Mesenteric fat pad (tissue), 1 donor: ENCODE measurements around the gene SLC43A3. TPM values are rescaled to one million over a fixed set of nuclear protein-coding genes. Genes with fewer than 3 reads are reported as not detected.

ENCODE experiments used
- DNase-seq: peaks from one replicate; pipeline ENCODE4 v3.0.0-alpha.2; 2020; ENCODE audit warnings: low spot score
- long read RNA-seq: library from polyadenylated mRNA; unstranded; transcript quantifications from one replicate; pipeline ENCODE4 v2.0.0, GENCODE V29; 2020
- total RNA-seq: library from RNA; stranded (reverse); fragmentation: NEBNext Ultra II Directional; extraction: Animal tissue kit (Norgen Biotek cat#: 25700); gene quantifications from one replicate; pipeline ENCODE4 v1.2.1, GENCODE V29; 2021
- donor health status: DM: yes; HTN: yes; CAD: no.

The SLC43A3 gene
- total RNA-seq: 95.1 TPM
- long read RNA-seq, transcript SLC43A3-203 (14 exons, 2,617 nt): major isoform, 129 of 325 reads
- long read RNA-seq, transcript SLC43A3-214 (13 exons, 2,207 nt): minor isoform, 11 of 325 reads
- long read RNA-seq, partial matches to known transcripts: 75 of 325 reads
- long read RNA-seq, other reads (novel, unspliced or antisense): 105 of 325 reads

GRCh38 chr11:57426929-57427726, at the start of gene SLC43A3:
SLC43A3 (minus strand) TSS chr11:57427121; CDS start chr11:57426172, 949 bp downstream.
- no peak for DNase-seq

- no peak for DNase-seq
Measured at GRCh38 chr11:57476047-57476756, 49.3 kb upstream of the SLC43A3 start.

DNA sequence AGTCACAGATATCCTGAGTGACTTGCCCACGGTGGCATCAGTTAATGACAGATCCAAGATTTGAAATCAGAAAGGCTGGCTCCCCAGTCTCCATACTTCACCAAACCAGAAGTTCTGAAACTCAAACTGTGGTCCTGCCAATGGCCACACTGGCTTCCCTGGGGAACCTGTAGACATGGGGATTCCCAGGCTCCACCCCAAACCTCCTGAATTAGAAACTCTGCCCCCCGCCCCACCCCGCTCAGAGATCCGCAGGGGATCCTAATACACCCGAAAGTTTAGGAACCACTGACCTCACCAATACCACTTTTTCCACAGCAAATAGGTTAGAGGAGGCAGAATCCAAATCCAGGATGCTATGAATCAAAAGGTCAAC, 48.7 kb upstream of the SLC43A3 start:
- no peak for DNase-seq

GRCh38 chr11:57475191-57475590, 48.3 kb upstream of the SLC43A3 start:
- DNase-seq: no peak

- no peak for DNase-seq
Measured at GRCh38 chr11:57474803-57475115, 47.8 kb upstream of the SLC43A3 start.

DNA sequence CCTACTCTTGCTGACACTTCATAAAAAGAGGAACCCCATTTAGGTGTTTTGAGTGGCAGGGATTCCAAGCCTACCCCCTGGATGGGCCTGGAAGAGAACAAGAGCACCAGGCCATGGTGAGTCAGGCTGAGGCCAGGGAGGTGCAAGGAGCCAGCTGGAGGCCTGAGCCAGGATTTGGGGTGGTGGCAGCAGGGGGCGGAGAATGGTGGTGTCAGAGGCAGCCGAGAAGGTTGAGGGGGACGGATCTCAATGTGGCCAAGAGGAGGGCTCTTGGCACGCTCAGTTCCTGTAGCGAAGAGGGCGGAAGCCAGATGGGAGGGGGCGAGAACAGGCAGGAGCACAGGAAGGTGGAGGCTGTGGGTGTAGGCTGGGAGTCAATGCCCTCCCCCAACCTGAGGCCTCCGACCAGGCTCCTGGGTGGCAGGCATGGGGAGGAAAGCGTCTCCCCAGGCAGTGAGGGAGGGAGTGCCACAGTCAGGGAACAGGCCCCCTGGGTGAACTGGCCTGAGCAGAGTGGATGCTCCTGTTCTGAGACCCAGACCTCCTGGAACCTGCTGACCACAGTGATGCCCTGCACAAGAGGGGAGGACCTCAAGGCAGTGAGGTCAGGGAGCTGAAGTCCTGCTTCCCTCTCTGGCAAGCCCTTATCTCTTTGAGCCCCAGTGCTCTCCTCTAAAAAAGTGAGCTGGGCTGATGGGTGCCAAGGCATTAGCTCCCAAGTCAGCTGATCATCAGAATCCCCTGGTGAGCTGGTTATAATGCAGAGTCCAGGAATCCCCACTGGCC, 47.3 kb upstream of the SLC43A3 start:
- DNase-seq: no peak

GRCh38 chr11:57473285-57473841, 46.4 kb upstream of the SLC43A3 start:
- no peak for DNase-seq

DNA sequence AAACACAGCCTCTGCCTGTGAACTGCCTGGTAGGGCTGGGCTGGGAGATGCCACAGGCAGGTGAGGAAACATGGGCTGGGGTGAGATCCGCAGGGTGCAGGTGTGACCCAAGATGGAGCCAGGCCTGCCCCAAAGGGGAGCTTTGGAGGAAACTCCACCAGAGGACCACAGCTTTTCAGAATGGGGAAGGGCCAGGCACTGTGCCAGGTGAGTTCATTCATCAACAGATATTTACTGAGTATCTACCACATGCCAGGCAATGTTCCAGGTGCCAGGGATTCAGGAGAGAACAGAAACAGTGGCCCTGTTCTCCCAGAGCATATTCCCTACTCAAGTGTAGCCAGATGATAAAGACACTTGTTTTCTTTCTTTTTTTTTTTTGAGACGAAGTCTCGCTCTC, 44.6 kb upstream of the SLC43A3 start:
- no peak for DNase-seq

DNA sequence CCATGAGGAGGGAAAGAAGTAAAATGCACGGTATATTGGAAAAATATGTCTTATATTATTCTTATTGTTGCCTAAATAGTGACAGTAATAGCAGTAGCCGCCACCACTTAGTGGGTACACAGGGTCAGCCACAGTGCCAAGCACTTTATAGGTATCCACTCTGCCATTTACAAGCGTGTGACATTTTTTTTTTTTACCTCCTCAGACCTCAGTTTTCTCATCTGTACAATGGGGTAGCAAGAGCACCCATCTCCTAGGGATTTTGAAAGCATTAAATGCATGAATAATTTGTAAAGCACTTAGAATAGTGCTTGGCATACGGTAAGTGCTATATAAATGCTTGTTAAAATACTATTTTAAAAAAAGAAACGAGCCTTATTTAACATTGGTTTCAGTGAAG, 42.3 kb upstream of the SLC43A3 start:
- DNase-seq: no peak

DNA sequence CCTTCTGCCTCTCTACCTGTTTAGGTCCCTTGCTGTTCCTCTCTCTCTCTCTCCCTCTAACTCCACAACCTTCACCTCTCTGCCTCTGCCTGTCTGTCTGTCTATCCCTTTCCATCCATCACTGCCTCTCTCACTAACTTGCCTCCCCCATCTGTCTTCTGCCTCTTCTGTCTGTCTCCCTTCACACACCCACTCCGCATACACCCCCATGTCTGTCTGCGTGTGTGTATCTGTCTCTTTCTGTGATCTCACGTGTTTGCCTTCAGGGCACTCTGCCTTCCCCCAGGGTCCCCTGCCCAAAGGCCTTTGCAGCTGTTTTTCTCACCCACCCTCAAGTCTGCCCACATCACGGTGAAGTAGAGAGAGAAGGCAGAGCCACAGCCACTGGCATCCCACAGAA, 41.4 kb upstream of the SLC43A3 start:
- DNase-seq: no peak

DNA sequence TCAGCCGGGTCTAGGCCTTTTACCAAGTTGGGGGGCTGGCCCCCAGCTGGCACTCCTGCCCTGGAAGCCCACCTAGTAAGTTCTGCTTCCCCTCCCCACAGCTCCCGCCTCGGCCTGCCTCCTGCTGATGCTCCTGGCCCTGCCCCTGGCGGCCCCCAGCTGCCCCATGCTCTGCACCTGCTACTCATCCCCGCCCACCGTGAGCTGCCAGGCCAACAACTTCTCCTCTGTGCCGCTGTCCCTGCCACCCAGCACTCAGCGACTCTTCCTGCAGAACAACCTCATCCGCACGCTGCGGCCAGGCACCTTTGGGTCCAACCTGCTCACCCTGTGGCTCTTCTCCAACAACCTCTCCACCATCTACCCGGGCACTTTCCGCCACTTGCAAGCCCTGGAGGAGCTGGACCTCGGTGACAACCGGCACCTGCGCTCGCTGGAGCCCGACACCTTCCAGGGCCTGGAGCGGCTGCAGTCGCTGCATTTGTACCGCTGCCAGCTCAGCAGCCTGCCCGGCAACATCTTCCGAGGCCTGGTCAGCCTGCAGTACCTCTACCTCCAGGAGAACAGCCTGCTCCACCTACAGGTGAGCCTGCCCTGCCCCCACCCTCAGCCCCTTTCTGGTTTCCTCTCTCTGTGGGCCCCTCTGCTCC, 40.7 kb upstream of the SLC43A3 start:
- no peak for DNase-seq

- DNase-seq: no peak
Measured at GRCh38 chr11:57466680-57467079, 39.8 kb upstream of the SLC43A3 start.

DNA sequence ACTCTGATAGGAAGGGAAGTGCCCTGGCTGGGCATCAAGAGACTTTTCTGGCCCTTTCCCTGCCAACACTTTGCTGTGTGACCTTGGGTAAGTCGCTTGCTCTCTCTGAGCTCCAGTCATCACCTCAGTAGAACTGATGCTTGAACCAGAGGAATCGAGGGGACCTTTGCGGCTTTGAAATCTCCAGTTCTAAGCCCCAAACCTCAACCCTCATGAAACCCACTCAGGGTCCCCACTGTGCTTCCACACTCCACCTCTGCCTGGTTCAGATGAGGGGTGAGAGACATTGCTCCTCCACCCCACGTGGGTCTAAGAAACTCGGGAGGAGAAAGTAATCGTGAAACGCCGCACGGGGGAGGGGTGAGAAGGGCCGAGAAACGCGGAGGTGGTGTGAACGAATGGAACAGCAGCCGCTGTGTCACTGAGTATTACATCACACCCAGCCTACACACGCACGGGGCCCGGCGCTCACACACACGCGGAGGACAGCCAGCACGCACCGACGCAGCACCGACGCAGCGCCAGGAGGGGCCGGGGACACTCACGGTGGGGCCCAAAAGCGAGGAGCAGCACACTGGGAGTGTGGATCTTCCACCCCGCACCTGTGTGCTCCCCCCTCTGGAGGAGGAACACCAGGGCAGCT, 37.7 kb upstream of the SLC43A3 start:
- no peak for DNase-seq

GRCh38 chr11:57463671-57464538, 37.0 kb upstream of the SLC43A3 start:
- DNase-seq: no peak

- no peak for DNase-seq
Measured at GRCh38 chr11:57462597-57462996, 35.7 kb upstream of the SLC43A3 start.

GRCh38 chr11:57461841-57462489, 35.0 kb upstream of the SLC43A3 start:
- DNase-seq: no peak

DNA sequence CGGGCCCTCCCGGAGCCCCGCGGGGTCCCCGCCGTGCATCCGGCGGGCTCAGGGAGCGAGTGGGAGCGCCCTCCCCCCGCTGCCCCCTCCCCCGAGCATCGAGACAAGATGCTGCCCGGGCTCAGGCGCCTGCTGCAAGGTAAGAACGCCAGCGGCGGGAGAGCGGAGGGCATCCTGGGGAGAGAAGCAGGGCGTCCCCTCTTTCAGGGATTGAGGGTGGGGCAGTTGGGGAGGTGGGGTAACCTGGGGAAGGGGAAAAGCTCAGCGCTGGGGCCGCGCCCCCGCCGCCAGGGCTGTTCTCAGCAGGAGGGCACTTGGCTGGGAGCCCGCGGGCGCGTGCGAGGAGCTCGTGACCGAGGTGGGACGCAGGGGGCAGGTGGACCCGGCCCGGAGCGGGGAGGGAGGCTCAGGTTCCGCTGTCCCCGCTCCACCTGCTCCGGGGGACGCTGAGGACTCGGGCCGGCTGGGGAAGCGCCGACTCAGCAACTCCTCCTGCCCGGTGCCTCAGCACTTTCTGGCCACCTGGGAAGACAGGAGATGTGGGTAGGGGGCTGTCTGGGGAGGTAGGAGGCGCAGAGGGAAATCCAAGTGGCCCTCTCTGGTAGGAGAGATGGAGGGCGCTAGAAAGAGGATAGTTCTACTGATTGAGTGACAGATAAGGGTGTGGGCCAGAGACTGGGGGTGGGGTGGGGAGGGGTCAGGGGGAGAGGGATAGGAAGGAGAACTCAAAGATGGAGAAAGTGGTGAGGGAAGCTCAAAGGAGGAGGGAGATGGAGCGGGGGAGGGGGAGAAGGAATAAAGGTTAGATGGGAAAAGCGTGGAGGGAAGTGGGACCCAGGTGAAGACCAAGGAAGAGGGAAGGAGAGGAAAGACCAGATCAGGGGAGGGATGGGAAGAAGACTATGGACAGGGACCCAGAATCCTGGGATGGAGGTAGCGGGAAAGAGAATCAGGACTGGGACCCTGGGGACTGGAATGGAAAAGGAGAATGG, 34.1 kb upstream of the SLC43A3 start:
- no peak for DNase-seq
